Measurements from ENCODE around the gene AQP12B. TPM values are rescaled to one million over a fixed set of nuclear protein-coding genes. Genes with fewer than 3 reads are reported as not detected.

Gene AQP12B
- total RNA-seq, 4 donors from 2014 or later, result not detected

DNA sequence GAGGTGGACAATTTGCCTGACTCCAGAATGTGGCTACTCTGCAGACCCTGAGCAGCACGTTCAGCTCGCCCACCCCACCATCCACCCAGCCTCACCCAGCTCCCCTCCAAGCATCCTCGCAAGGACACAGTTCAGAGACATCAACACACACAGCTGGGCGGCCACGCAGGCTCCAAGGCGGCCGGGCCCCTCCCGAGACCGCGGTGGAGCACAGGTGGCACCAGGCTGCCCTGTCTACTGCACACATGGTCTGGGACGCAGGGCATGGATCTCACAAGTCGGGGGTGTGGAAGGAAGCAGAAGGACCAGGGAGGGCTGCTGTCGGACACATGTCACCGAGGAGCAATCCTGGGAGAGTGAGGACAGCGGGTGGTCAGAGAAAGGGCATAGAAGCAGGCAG lies 45.2 kb upstream of the AQP12B start:
- WGBS, result 90% methylated on average over 12 of the region's 15 CpGs
- Histone ChIP-seq H3K4me3 (no peak overlapping the region), H3K4me1 (no peaks in the 10 kb centered on the region), H3K36me3 (no peaks in the 10 kb centered on the region), H3K9me3 (no peaks in the 10 kb centered on the region), H3K27ac (no peak overlapping the region), H3K27me3 (peaks cover 39% of the 10 kb centered on the region)
- TF ChIP-seq EP300 (IDR thresholded peaks at IDR 0.05) (no peak), POLR2AphosphoS5 (IDR thresholded peaks at IDR 0.05) (no peak), POLR2A (IDR thresholded peaks at IDR 0.05) (no peak)
- TF ChIP-seq, protein P1, sequence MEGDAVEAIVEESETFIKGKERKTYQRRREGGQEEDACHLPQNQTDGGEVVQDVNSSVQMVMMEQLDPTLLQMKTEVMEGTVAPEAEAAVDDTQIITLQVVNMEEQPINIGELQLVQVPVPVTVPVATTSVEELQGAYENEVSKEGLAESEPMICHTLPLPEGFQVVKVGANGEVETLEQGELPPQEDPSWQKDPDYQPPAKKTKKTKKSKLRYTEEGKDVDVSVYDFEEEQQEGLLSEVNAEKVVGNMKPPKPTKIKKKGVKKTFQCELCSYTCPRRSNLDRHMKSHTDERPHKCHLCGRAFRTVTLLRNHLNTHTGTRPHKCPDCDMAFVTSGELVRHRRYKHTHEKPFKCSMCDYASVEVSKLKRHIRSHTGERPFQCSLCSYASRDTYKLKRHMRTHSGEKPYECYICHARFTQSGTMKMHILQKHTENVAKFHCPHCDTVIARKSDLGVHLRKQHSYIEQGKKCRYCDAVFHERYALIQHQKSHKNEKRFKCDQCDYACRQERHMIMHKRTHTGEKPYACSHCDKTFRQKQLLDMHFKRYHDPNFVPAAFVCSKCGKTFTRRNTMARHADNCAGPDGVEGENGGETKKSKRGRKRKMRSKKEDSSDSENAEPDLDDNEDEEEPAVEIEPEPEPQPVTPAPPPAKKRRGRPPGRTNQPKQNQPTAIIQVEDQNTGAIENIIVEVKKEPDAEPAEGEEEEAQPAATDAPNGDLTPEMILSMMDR (IDR thresholded peaks at IDR 0.05), result no peak
- DNase-seq (ENCODE audit: low spot score in 2 of 2), result no peak

DNA sequence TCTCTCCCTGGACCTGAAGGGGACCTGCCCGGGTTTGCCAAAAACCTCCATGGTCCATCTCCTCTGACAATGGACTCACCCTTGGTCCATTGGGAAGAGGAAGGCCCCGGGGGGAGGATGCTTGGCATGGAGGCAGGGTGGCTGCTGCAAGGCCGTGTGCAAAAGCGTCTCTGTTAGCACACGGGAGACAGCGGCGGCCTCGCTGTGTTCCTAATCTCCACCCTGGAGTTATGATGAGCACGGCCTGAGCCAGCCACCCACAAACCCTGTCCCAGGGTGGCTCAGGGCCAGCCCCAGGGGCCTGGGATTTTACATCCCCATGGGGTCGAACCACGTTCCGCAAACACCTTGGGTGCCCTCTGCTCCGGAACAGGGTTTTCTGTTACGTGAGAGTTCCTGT lies 44.8 kb upstream of the AQP12B start:
- DNase-seq (ENCODE audit: low spot score in 2 of 2), result no peak
- Histone ChIP-seq H3K27ac (no peak overlapping the region), H3K4me1 (no peaks in the 10 kb centered on the region), H3K4me3 (no peak overlapping the region), H3K27me3 (peaks cover 37% of the 10 kb centered on the region), H3K36me3 (no peaks in the 10 kb centered on the region), H3K9me3 (no peaks in the 10 kb centered on the region)
- TF ChIP-seq EP300 (IDR thresholded peaks at IDR 0.05) (no peak), POLR2AphosphoS5 (IDR thresholded peaks at IDR 0.05) (no peak)
- TF ChIP-seq, protein P1 (IDR thresholded peaks at IDR 0.05), result no peak
- 81% methylated on average over 14 of the region's 14 CpGs for WGBS

DNA sequence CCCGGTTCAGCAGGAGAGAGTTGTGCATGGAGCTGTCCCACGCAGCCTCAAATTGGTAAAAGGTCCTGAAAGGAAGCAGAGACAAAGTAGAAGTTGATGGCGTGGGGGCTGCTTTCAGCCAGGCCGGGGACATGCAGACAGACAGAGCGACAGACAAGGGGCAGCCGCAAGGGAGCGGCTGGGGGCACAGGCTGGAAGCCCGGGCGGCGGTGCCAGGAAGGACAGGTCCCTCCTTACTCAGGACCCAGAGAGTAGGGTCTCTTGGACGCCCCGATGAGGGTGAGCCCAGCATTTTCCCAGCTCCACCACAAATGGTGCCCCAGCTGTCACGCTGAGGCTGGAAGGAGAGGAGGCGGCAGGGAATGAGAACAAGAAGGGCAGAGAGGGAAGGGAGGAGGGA lies 44.2 kb upstream of the AQP12B start:
- peaks cover 34% of the 10 kb centered on the region for H3K27me3 ChIP-seq
- no peak overlapping the region for H3K27ac ChIP-seq
- H3K36me3 ChIP-seq, result no peaks in the 10 kb centered on the region
- no peak overlapping the region for H3K4me3 ChIP-seq
- no peaks in the 10 kb centered on the region for H3K4me1 ChIP-seq
- no peak for DNase-seq (ENCODE audit: low spot score in 2 of 2)
- no peaks in the 10 kb centered on the region for H3K9me3 ChIP-seq
- no peak for TF ChIP-seq POLR2A (IDR thresholded peaks at IDR 0.05)
- TF ChIP-seq, protein P1 (IDR thresholded peaks at IDR 0.05), result no peak
- TF ChIP-seq EP300 (IDR thresholded peaks at IDR 0.05), result no peak
- TF ChIP-seq POLR2AphosphoS5 (IDR thresholded peaks at IDR 0.05), result no peak
- WGBS, result 89% methylated on average over 14 of the region's 14 CpGs

DNA sequence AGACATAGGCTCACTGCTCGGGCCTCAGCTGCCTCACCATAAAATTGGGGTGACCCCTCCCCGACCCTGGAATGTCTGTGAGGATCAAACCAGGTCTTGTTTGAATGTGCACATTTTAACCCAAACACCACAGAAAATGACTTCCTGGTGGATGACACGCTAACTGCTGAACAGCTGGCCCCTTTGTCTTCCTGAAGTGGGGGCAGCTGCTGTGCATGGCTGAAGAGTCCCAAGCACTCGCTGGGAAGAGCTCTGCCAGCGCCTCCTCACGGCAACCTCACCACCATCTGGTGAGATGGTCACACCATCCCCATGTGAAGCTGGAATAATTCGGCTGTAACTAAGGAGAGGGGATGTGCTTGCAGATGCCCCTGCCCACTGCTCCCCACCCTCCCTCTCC lies 43.0 kb upstream of the AQP12B start:
- Histone ChIP-seq H3K4me3 (no peak overlapping the region), H3K27me3 (peaks cover 26% of the 10 kb centered on the region), H3K27ac (no peak overlapping the region), H3K4me1 (no peaks in the 10 kb centered on the region), H3K9me3 (no peaks in the 10 kb centered on the region), H3K36me3 (no peaks in the 10 kb centered on the region)
- TF ChIP-seq POLR2A (IDR thresholded peaks at IDR 0.05) (no peak), EP300 (IDR thresholded peaks at IDR 0.05) (no peak), POLR2AphosphoS5 (IDR thresholded peaks at IDR 0.05) (no peak)
- TF ChIP-seq, protein P1 (IDR thresholded peaks at IDR 0.05), result no peak
- no peak for DNase-seq (ENCODE audit: low spot score in 2 of 2)
- WGBS, result 73% methylated on average over 6 of the region's 7 CpGs

DNA sequence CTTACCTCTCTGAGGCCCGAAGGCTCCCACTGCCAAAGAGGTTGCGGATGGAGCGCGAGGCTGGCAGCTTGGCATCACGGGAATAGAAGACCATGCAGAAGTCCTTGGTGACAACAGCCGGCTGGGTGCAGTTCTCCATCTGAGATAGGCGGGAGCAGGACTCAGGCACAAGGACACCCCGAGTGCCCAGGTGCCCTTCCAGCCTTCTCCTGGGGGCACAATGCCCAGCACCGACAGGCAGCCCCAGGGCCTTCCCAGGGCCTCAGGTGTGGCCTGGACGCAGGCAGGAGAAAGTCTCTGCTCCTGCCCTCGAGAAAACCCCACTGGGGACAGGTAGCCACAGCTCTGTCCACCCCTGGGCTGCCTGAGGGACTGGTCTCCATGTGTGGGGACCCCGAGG lies 42.6 kb upstream of the AQP12B start:
- H3K27ac ChIP-seq, result no peak overlapping the region

More for the DNA sequence above, 42.6 kb upstream of the AQP12B start:
- Histone ChIP-seq H3K36me3 (no peaks in the 10 kb centered on the region), H3K9me3 (no peaks in the 10 kb centered on the region), H3K27me3 (peaks cover 23% of the 10 kb centered on the region), H3K4me3 (no peak overlapping the region), H3K4me1 (no peaks in the 10 kb centered on the region)
- no peak for TF ChIP-seq POLR2AphosphoS5 (IDR thresholded peaks at IDR 0.05)
- no peak for TF ChIP-seq POLR2A (IDR thresholded peaks at IDR 0.05)
- TF ChIP-seq, protein P1 (IDR thresholded peaks at IDR 0.05), result no peak
- TF ChIP-seq EP300 (IDR thresholded peaks at IDR 0.05), result no peak
- no peak for DNase-seq (ENCODE audit: low spot score in 2 of 2)
- no CpG with 5 or more reads among the region's 12 CpGs for WGBS
